K562 (cell line): Measurements from ENCODE around the gene PIEZO2. TPM values are rescaled to one million over a fixed set of nuclear protein-coding genes. Genes with fewer than 3 reads are reported as not detected.

ENCODE experiments used
- ATAC-seq: fragments of 200-7000 bp; cut with Tn5 transposase; 3 replicates; pipeline ENCODE4 v1.9.1; 2020; ENCODE audit warnings: moderate library complexity
- BruUV-seq: library from RNA; stranded (reverse); fragments of 400-500 nt; replicated peaks from 2 replicates; lab custom pipeline; 2021; lab: Mats Ljungman, UMichigan
- CTCF ChIA-PET: fragments of 300-600 bp; formaldehyde crosslinking; extraction: SDS; loops from one replicate; lab custom pipeline; 2021; ENCODE audit warnings: low intra/inter-chr PET ratio; lab: Yijun Ruan, JAX
- POLR2A ChIA-PET: fragments of 300-600, 350-650 bp; sonication (Branson Sonifier 250); formaldehyde crosslinking; extraction: SDS; loops from one replicate; lab custom pipeline; 2021; ENCODE audit warnings: antibody characterized with exemption, inconsistent platforms; lab: Yijun Ruan, JAX
- DNase-seq, 4 experiments: peaks; one replicate each; pipeline versions ENCODE4 v3.0.0 to v3.0.0-alpha.2; 2011 to 2018; ENCODE audit warnings: low spot score in 3 of 4, mixed read lengths in 3 of 4; ENCODE audit errors: extremely low read depth in 1 of 4
- FAIRE-seq: peaks from 2 replicates; lab custom pipeline; 2011; peaks lifted over from hg19 to GRCh38; lab: Jason Lieb, UNC
- H2AFZ ChIP-seq: 2 replicates; pipeline ENCODE4 v1.6.0; 2011; ENCODE audit warnings: low read depth, low read length, control low read depth, inconsistent platforms
- H3K27ac ChIP-seq: fragments of 200-600 bp; 3 replicates; pipeline ENCODE4 v1.8.0; 2011; ENCODE audit warnings: low read depth, mild to moderate bottlenecking, control low read depth, inconsistent platforms, low read length, moderate library complexity, mixed read lengths; ENCODE audit errors: extremely low read depth
- H3K27me3 ChIP-seq, 2 experiments: fragments of 300-600 bp in 1 of 2; 2 replicates in 1 of 2; 3 replicates in 1 of 2; pipeline versions ENCODE4 v1.6.0 to v1.8.0; 2011; ENCODE audit warnings: inconsistent platforms in 2 of 2, low read length in 2 of 2, mild to moderate bottlenecking in 1 of 2, mixed read lengths in 1 of 2, moderate library complexity in 1 of 2; ENCODE audit not compliant: control insufficient read depth in 2 of 2, insufficient read depth in 2 of 2
- H3K36me3 ChIP-seq: fragments of 300-600 bp; 3 replicates; pipeline ENCODE4 v1.8.0; 2011; ENCODE audit warnings: mild to moderate bottlenecking, low read length, inconsistent platforms; ENCODE audit not compliant: control insufficient read depth, insufficient read depth
- H3K4me1 ChIP-seq, 2 experiments: fragments of 200-600 bp in 1 of 2; replicated peaks in 1 of 2; 2 replicates in 1 of 2; 3 replicates in 1 of 2; pipeline versions ENCODE4 v1.5.1 to v1.8.0; 2011; ENCODE audit warnings: inconsistent platforms in 2 of 2, low read length in 2 of 2, mild to moderate bottlenecking in 1 of 2, mixed read lengths in 1 of 2, moderate library complexity in 1 of 2; ENCODE audit not compliant: control insufficient read depth in 2 of 2, insufficient read depth in 2 of 2
- H3K4me2 ChIP-seq: 2 replicates; pipeline ENCODE4 v1.6.1; 2011; ENCODE audit warnings: low read length, control low read depth, inconsistent platforms, mixed read lengths; ENCODE audit not compliant: insufficient read depth
- H3K4me3 ChIP-seq: fragments of 200-600 bp; sonication (generic), shearing (Covaris generic); 2 replicates; pipeline ENCODE4 v1.5.1; 2016; ENCODE audit warnings: control low read depth, inconsistent platforms
- H3K79me2 ChIP-seq: fragments of 200-600 bp; 3 replicates; pipeline ENCODE4 v1.8.0; 2011; ENCODE audit warnings: low read length, inconsistent platforms; ENCODE audit not compliant: control insufficient read depth, insufficient read depth
- H3K9ac ChIP-seq, 2 experiments: 2 replicates each; pipeline versions ENCODE4 v1.6.0 to v1.6.1; 2011; ENCODE audit warnings: low read depth in 2 of 2, low read length in 2 of 2, control low read depth in 1 of 2, inconsistent platforms in 1 of 2, mild to moderate bottlenecking in 1 of 2, mixed read lengths in 1 of 2; ENCODE audit not compliant: insufficient read depth in 1 of 2
- H3K9me1 ChIP-seq: one replicate; pipeline ENCODE4 v1.6.0; 2011; ENCODE audit warnings: inconsistent platforms, mild to moderate bottlenecking, low read length, moderate library complexity; ENCODE audit not compliant: control insufficient read depth, insufficient read depth
- H3K9me3 ChIP-seq: replicated peaks from 2 replicates; pipeline ENCODE4 v1.5.1; 2011; ENCODE audit warnings: low read depth, low read length, inconsistent platforms; ENCODE audit not compliant: control insufficient read depth, insufficient read depth
- H4K20me1 ChIP-seq: replicated peaks from 2 replicates; pipeline ENCODE4 v1.6.1; 2011; ENCODE audit warnings: low read length, inconsistent platforms, mixed read lengths; ENCODE audit not compliant: control insufficient read depth, insufficient read depth
- ARID1B ChIP-seq: fragments of 450-650 bp; IDR thresholded peaks from 2 replicates; pipeline ENCODE4 v1.6.1; 2016; ENCODE audit warnings: antibody characterized with exemption, mild to moderate bottlenecking, inconsistent platforms
- ETV1 ChIP-seq: fragments of 450-650 bp; conservative IDR thresholded peaks from 2 replicates; pipeline ENCODE4 v1.6.1; 2016; ENCODE audit warnings: missing genetic modification characterization, control low read depth, low read depth, missing compliant biosample characterization
- ZC3H11A ChIP-seq: IDR thresholded peaks from 2 replicates; pipeline ENCODE4 v1.6.1; 2012; ENCODE audit warnings: low read depth, low read length, improper control_type of control experiment
- ZC3H8 ChIP-seq: fragments of 450-650 bp; IDR thresholded peaks from 2 replicates; pipeline ENCODE4 v1.6.1; 2017
- ZKSCAN1 ChIP-seq: fragments of 150-350 bp; IDR thresholded peaks from 2 replicates; pipeline ENCODE4 v1.6.1; 2016; ENCODE audit warnings: low read depth, low read length
- ZNF347 ChIP-seq: fragments of 450-650 bp; formaldehyde crosslinking; IDR thresholded peaks from 2 replicates; pipeline ENCODE4 v1.4.0; 2020; ENCODE audit warnings: low read depth, mild to moderate bottlenecking, moderate library complexity
- WGBS: fragments of 100-300 bp; shearing (Covaris generic); methylation state at CpG from one replicate; pipeline ENCODE4 v1.1.6; 2016; ENCODE audit warnings: low coverage, mixed read lengths; ENCODE audit not compliant: insufficient coverage; ENCODE audit errors: missing lambda C conversion rate; 5-methylcytosine and 5-hydroxymethylcytosine counted together
- in situ Hi-C: fragments of 300-500 bp; cut with MboI; formaldehyde crosslinking; loops from 4 replicates; pipeline ENCODE4 v1.15.0; 2018; ENCODE audit warnings: inconsistent platforms, mixed read lengths
- intact Hi-C: fragments of 100-400 bp; cut with micrococcal nuclease; formaldehyde crosslinking; loops from 2 replicates; pipeline ENCODE4 v1.14.2; 2022
- polyA plus RNA-seq, 8 experiments: library from polyadenylated mRNA; depleted of rRNA in 4 of 8; stranded (reverse) in 5 of 8; unstranded in 3 of 8; fragments of >200 nt; fragmentation: Nextera tagmentation in 2 of 8; fragmentation: Illumina TruSeq in 1 of 8; extraction: Ambion mirVana in 2 of 8; extraction: Trizol in 1 of 8; gene quantifications; 2 replicates each; pipeline versions ENCODE4 v1.2.1 to v1.2.3, GENCODE V29; 2011 to 2014; ENCODE audit warnings: inconsistent platforms in 1 of 8, missing spikeins in 1 of 8
- total RNA-seq, 7 experiments: library from RNA; depleted of rRNA in 6 of 7; stranded (reverse); fragments of >200 nt in 6 of 7; fragmentation: Illumina TruSeq in 2 of 7; extraction: Trizol in 2 of 7; gene quantifications; 2 replicates each; pipeline versions ENCODE4 v1.2.1 to v1.2.3, GENCODE V29; 2011 to 2021; ENCODE audit warnings: low replicate concordance in 1 of 7

PIEZO2 gene
- total and polyA plus RNA-seq, 9 of the 15 experiments (the other 6 are each of a cell fraction or from before 2014, with no cell fraction given), result 0.54 to 4.1 (median 2.0) TPM

DNA sequence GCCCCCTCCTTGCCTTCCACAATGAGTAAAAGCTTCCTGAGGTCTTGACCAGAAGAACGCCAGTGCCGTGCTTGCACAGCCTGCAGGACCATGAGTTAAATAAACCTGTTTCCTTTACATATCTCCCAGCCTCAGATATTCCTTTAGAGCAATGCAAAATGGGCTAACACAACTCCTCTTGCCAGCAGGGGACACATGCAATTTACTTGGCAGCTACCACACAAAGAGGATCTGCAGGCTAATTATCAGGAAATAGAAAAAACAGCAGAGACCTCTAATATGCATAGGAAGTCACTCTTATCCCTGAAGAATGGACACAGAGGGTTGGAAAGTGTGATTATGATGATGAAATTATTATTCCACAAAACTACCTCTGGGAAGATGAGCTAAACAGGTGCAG, 114.0 kb downstream of the PIEZO2 start:
- no TSS peak for BruUV-seq
- WGBS, result 0% methylated on average over 2 of the region's 2 CpGs
- 0 out of 5 replicates have a peak, but pooled peaks cover 0 to 2% of the 10 kb centered on the region in 2 experiments for H3K27me3 ChIP-seq
- DNase-seq (no peak), FAIRE-seq (no peak), ATAC-seq (no peak)
- no peaks in the 10 kb centered on the region for H4K20me1 ChIP-seq
- no peak overlapping the region for H3K27ac ChIP-seq
- H2AFZ ChIP-seq, result no peak overlapping the region
- no peaks in the 10 kb centered on the region for H3K36me3 ChIP-seq
- no peaks in the 10 kb centered on the region for H3K4me1 ChIP-seq
- TF ChIP-seq ZC3H11A (no peak), ETV1 (tag) (no peak), ZNF347 (CRISPR knock-in tag) (no peak)
- no peak overlapping the region for H3K9ac ChIP-seq
- no peaks in the 10 kb centered on the region for H3K9me1 ChIP-seq
- no peaks in the 10 kb centered on the region for H3K79me2 ChIP-seq
- ChIA-PET CTCF (no interaction called here), POLR2A (no interaction called here)
- in situ Hi-C loops (no loop called here), intact Hi-C loops (no loop called here)
- no peaks in the 10 kb centered on the region for H3K9me3 ChIP-seq
- no peak overlapping the region for H3K4me3 ChIP-seq
- H3K4me2 ChIP-seq, result no peak overlapping the region

GRCh38 chr18:11034884-11035283, 114.5 kb downstream of the PIEZO2 start:
- H3K9ac ChIP-seq, result no peak overlapping the region
- no peak overlapping the region for H3K4me2 ChIP-seq
- ATAC-seq (no peak), DNase-seq (no peak)
- H2AFZ ChIP-seq, result no peak overlapping the region
- in situ Hi-C loops, result no loop called here
- H3K9me1 ChIP-seq, result no peaks in the 10 kb centered on the region
- no peaks in the 10 kb centered on the region for H3K36me3 ChIP-seq
- POLR2A ChIA-PET, result no interaction called here
- no peaks in the 10 kb centered on the region for H4K20me1 ChIP-seq
- no peaks in the 10 kb centered on the region for H3K9me3 ChIP-seq
- no peaks in the 10 kb centered on the region for H3K4me1 ChIP-seq
- CTCF ChIA-PET, result no interaction called here
- TF ChIP-seq ARID1B, result no peak
- no peak for TF ChIP-seq ZC3H8
- TF ChIP-seq ZKSCAN1, result no peak
- TF ChIP-seq, all 486 proteins: peak for 0
- FAIRE-seq, result no peak
- Histone ChIP-seq H3K27ac (no peak overlapping the region), H3K79me2 (no peaks in the 10 kb centered on the region), H3K27me3 (0 out of 5 replicates have a peak, but pooled peaks cover 0 to 2% of the 10 kb centered on the region in 2 experiments), H3K4me3 (no peak overlapping the region)
- no TSS peak for BruUV-seq
- WGBS, result 3% methylated on average over 4 of the region's 4 CpGs
- intact Hi-C loops, result no loop called here
